HepG2 (cell line): ENCODE results near the gene METTL23. TPM values are rescaled to one million over a fixed set of nuclear protein-coding genes. Genes with fewer than 3 reads are reported as not detected.
A peak's percentile ranks its signal among the peaks of the same experiment; 100 is the strongest.

ENCODE experiments used
- ARNT ChIP-seq: fragments of 450-650 bp; IDR thresholded peaks from 2 replicates; pipeline ENCODE4 v1.6.1; 2017
- CEBPB ChIP-seq: IDR thresholded peaks from 2 replicates; pipeline ENCODE4 v1.6.1; 2011; ENCODE audit warnings: low read depth, low read length, improper control_type of control experiment, borderline replicate concordance
- DMAP1 ChIP-seq: IDR thresholded peaks from 2 replicates; pipeline ENCODE4 v1.6.1; 2016
- GFI1 ChIP-seq: sonication (generic); formaldehyde crosslinking; IDR thresholded peaks from 2 replicates; pipeline ENCODE4 v1.5.0; 2020; ENCODE audit warnings: missing genetic modification reagents, mild to moderate bottlenecking, borderline replicate concordance
- IRX3 ChIP-seq: sonication (generic); formaldehyde crosslinking; IDR thresholded peaks from 2 replicates; pipeline ENCODE4 v1.8.1; 2023; ENCODE audit warnings: mild to moderate bottlenecking, low read depth, missing genetic modification reagents, borderline replicate concordance
- JARID2 ChIP-seq: sonication (generic); formaldehyde crosslinking; IDR thresholded peaks from 2 replicates; pipeline ENCODE4 v1.8.1; 2023; ENCODE audit warnings: missing genetic modification reagents, inconsistent platforms; ENCODE audit not compliant: insufficient replicate concordance
- KLF11 ChIP-seq: IDR thresholded peaks from 2 replicates; pipeline ENCODE4 v1.6.1; 2016; ENCODE audit warnings: missing compliant biosample characterization
- MAFF ChIP-seq: IDR thresholded peaks from 2 replicates; pipeline ENCODE4 v1.6.1; 2011; ENCODE audit warnings: low read depth, low read length, improper control_type of control experiment
- NFE2L2 ChIP-seq: fragments of 150-350 bp; IDR thresholded peaks from 2 replicates; pipeline ENCODE4 v1.6.1; 2014; ENCODE audit warnings: low read length
- PBX2 ChIP-seq: IDR thresholded peaks from 2 replicates; pipeline ENCODE4 v1.6.1; 2016; ENCODE audit warnings: control low read depth
- RBM22 ChIP-seq: fragments of 200-400 bp; formaldehyde crosslinking; optimal IDR thresholded peaks from 2 replicates; pipeline ENCODE3; 2017; ENCODE audit warnings: mild to moderate bottlenecking, low read length, moderate library complexity
- SOX5 ChIP-seq: IDR thresholded peaks from 2 replicates; pipeline ENCODE4 v1.6.1; 2016; ENCODE audit warnings: borderline replicate concordance
- SP140L ChIP-seq: sonication (generic); formaldehyde crosslinking; IDR thresholded peaks from 2 replicates; pipeline ENCODE4 v1.4.0; 2020; ENCODE audit warnings: missing genetic modification reagents, borderline replicate concordance
- STAT5B ChIP-seq: sonication (generic); formaldehyde crosslinking; IDR thresholded peaks from 2 replicates; pipeline ENCODE4 v1.4.0; 2020; ENCODE audit warnings: missing genetic modification reagents
- ZBTB14 ChIP-seq: sonication (generic); formaldehyde crosslinking; IDR thresholded peaks from 2 replicates; pipeline ENCODE4 v1.4.0; 2020; ENCODE audit warnings: missing genetic modification reagents
- ZFP62 ChIP-seq: sonication (generic); formaldehyde crosslinking; IDR thresholded peaks from 2 replicates; pipeline ENCODE4 v1.4.0; 2020; ENCODE audit warnings: missing genetic modification reagents
- ZNF180 ChIP-seq: sonication (generic); formaldehyde crosslinking; IDR thresholded peaks from 2 replicates; pipeline ENCODE4 v1.4.0; 2020; ENCODE audit warnings: low read depth, missing genetic modification reagents, borderline replicate concordance
- ZNF235 ChIP-seq: sonication (generic); formaldehyde crosslinking; IDR thresholded peaks from 2 replicates; pipeline ENCODE4 v1.8.1; 2023; ENCODE audit warnings: mild to moderate bottlenecking, missing genetic modification reagents, borderline replicate concordance
- ZNF282 ChIP-seq: fragments of 450-650 bp; IDR thresholded peaks from 2 replicates; pipeline ENCODE4 v1.6.1; 2018; ENCODE audit not compliant: partially characterized antibody
- ZNF362 ChIP-seq: sonication (generic); formaldehyde crosslinking; IDR thresholded peaks from 2 replicates; pipeline ENCODE4 v1.4.0; 2020; ENCODE audit warnings: missing genetic modification reagents, mild to moderate bottlenecking, borderline replicate concordance
- ZNF572 ChIP-seq: sonication (generic); formaldehyde crosslinking; IDR thresholded peaks from 2 replicates; pipeline ENCODE4 v1.5.1; 2020; ENCODE audit warnings: mild to moderate bottlenecking, missing genetic modification reagents
- ZNF614 ChIP-seq: IDR thresholded peaks from 2 replicates; pipeline ENCODE4 v1.6.1; 2018; ENCODE audit warnings: missing biosample characterization, missing genetic modification reagents, inconsistent platforms, borderline replicate concordance
- ZNF639 ChIP-seq: conservative IDR thresholded peaks from 2 replicates; pipeline ENCODE4 v1.6.1; 2018; ENCODE audit warnings: missing genetic modification reagents
- ZNF670 ChIP-seq: sonication (generic); formaldehyde crosslinking; IDR thresholded peaks from 2 replicates; pipeline ENCODE4 v1.8.0; 2022; ENCODE audit warnings: mild to moderate bottlenecking, missing genetic modification reagents, borderline replicate concordance
- ZNF713 ChIP-seq: sonication (generic); formaldehyde crosslinking; IDR thresholded peaks from 2 replicates; pipeline ENCODE4 v1.4.0; 2020; ENCODE audit warnings: mild to moderate bottlenecking, missing genetic modification reagents
- ZNF777 ChIP-seq: sonication (generic); formaldehyde crosslinking; IDR thresholded peaks from 2 replicates; pipeline ENCODE4 v1.4.0; 2020; ENCODE audit warnings: missing genetic modification reagents
- ZNF816 ChIP-seq: sonication (generic); formaldehyde crosslinking; IDR thresholded peaks from 2 replicates; pipeline ENCODE4 v1.8.0; 2022; ENCODE audit warnings: missing genetic modification reagents, mild to moderate bottlenecking, borderline replicate concordance
- ZSCAN25 ChIP-seq: sonication (generic); formaldehyde crosslinking; IDR thresholded peaks from 2 replicates; pipeline ENCODE4 v1.8.0; 2022; ENCODE audit warnings: mild to moderate bottlenecking, missing genetic modification reagents
- polyA plus RNA-seq, 8 experiments: library from polyadenylated mRNA; depleted of rRNA in 3 of 8; stranded (reverse) in 7 of 8; unstranded in 1 of 8; fragments of >200 nt; fragmentation: Illumina TruSeq in 4 of 8; extraction: Trizol in 4 of 8; gene quantifications; 2 replicates each; pipeline versions ENCODE4 v1.2.1 to v1.2.3, GENCODE V29; 2011 to 2016; ENCODE audit warnings: low read depth in 4 of 8, missing spikeins in 1 of 8, mixed read lengths in 1 of 8; ENCODE audit not compliant: insufficient read depth in 1 of 8
- total RNA-seq, 5 experiments: library from RNA; depleted of rRNA; stranded (reverse); fragments of >200 nt; fragmentation: Illumina TruSeq; extraction: Trizol; gene quantifications; 2 replicates each; pipeline ENCODE4 v1.2.3, GENCODE V29; 2016; ENCODE audit warnings: low read depth in 1 of 5

The METTL23 gene
- total and polyA plus RNA-seq, 2 of the 13 experiments (the other 11 are each of a cell fraction or from before 2014, with no cell fraction given), result 39.9 to 104 TPM

GRCh38 chr17:76737082-76737675, 10.5 kb downstream of the METTL23 start, which contains the start of gene SRSF2 (continued):
- TF ChIP-seq KLF11 (CRISPR knock-in tag) (peak; percentile 94), ZNF572 (CRISPR knock-in tag) (no peak; the same call in 1 of the 2 replicates), RBM22 (peak; percentile 95), SOX5 (CRISPR knock-in tag) (no peak; the same call in 1 of the 2 replicates), ZNF670 (CRISPR knock-in tag) (peak; percentile 83), MAFF (peak; percentile 67; the same call in 1 of the 2 replicates), ZNF282 (no peak), CEBPB (0 out of 2 replicates have a peak, but pooled peaks have one; percentile 16), ZNF362 (CRISPR knock-in tag) (peak; percentile 91; the same call in 1 of the 2 replicates), ZBTB14 (CRISPR knock-in tag) (peak; percentile 40; the same call in 1 of the 2 replicates), ZNF713 (CRISPR knock-in tag) (no peak), NFE2L2 (peak; percentile 97), ZNF180 (no peak), SP140L (CRISPR knock-in tag) (0 out of 2 replicates have a peak, but pooled peaks have one; percentile 56), GFI1 (CRISPR knock-in tag) (peak; percentile 33; the same call in 1 of the 2 replicates), ZSCAN25 (CRISPR knock-in tag) (no peak; the same call in 1 of the 2 replicates), ZFP62 (CRISPR knock-in tag) (no peak), ZNF235 (CRISPR knock-in tag) (peak; percentile 94), JARID2 (peak; percentile 97), ZNF614 (peak; percentile 76), DMAP1 (peak; percentile 97), ZNF777 (CRISPR knock-in tag) (peak; percentile 38; the same call in 1 of the 2 replicates), ZNF816 (CRISPR knock-in tag) (peak; percentile 86; the same call in 1 of the 2 replicates), PBX2 (CRISPR knock-in tag) (no peak; the same call in 1 of the 2 replicates), IRX3 (peak; percentile 27; the same call in 1 of the 2 replicates), STAT5B (CRISPR knock-in tag) (peak; percentile 95), ARNT (no peak), ZNF639 (CRISPR knock-in tag) (peak; percentile 71)
